ENCODE data around the gene IFNA6.

DNA sequence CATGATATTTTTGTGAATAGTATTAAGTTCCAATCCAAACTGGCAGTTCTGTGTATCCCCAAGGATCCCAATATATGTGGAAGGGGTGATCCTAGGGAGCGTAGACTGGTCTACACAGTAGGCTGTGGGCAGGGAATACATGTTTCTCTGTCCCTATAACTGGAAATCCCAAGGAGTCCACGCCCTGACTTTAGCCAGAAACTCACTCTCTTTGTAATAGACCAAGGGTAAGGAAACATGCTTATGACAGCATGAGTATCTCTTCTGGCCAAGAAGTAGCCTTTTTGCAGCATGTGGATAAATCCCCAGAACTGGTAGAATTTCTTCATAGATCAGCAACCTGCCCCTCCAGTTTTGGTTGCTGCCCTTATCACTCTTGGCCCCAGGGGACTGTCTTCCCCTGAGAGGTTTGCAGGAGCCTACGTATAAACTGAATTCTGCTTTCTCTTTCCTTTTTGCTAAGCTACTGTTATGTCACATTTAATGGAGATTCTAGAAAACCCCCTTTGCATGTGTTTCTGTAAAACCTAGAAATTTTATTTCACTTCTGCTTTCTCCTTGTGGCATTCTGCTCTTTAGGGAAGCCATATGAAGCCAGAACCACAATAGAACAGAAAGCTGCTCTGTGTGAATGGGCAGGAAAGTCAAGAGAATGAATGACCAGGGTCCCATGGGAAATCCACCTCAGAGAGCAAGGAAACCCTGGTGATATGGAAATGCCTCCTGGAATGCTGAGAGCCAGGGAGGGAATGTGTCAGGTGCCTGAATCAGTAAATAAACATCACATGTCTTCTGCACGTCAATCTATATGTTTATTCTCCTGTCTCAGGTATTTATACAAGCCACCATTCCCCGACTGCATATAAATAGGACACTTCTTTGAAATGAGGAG is 31.0 kb upstream of the IFNA6 start:
- TF ChIP-seq, protein P1, sequence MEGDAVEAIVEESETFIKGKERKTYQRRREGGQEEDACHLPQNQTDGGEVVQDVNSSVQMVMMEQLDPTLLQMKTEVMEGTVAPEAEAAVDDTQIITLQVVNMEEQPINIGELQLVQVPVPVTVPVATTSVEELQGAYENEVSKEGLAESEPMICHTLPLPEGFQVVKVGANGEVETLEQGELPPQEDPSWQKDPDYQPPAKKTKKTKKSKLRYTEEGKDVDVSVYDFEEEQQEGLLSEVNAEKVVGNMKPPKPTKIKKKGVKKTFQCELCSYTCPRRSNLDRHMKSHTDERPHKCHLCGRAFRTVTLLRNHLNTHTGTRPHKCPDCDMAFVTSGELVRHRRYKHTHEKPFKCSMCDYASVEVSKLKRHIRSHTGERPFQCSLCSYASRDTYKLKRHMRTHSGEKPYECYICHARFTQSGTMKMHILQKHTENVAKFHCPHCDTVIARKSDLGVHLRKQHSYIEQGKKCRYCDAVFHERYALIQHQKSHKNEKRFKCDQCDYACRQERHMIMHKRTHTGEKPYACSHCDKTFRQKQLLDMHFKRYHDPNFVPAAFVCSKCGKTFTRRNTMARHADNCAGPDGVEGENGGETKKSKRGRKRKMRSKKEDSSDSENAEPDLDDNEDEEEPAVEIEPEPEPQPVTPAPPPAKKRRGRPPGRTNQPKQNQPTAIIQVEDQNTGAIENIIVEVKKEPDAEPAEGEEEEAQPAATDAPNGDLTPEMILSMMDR (IDR thresholded peaks at IDR 0.05), result no peak
- TF ChIP-seq POLR2A (IDR thresholded peaks at IDR 0.05), result no peak

Measured in heart left ventricle (tissue), 13 donors.